Frontal cortex (tissue), 4 donors: ENCODE data around the gene RNGTT. TPM values are rescaled to one million over a fixed set of nuclear protein-coding genes. Genes with fewer than 3 reads are reported as not detected.
"Not testable (repeated sequence)": the region's sequence is repeated elsewhere in the genome, so short reads cannot be mapped to it uniquely, and the experiment has no call there.

Experiments used
- DNase-seq, 2 donors: peaks; one replicate each; pipeline ENCODE4 v3.0.0; 2012; ENCODE audit warnings: low spot score in 2 of 2
- FAIRE-seq: peaks from 2 replicates; lab custom pipeline; 2012; peaks lifted over from hg19 to GRCh38; lab: Jason Lieb, UNC
- total RNA-seq: library from RNA; depleted of rRNA; stranded (reverse); fragments of >200 nt; gene quantifications from one replicate; pipeline ENCODE4 v1.2.3, GENCODE V29; 2014
- donor health status: control.
- donor health status: control.
- donor health status: control.

RNGTT gene
- total RNA-seq, 1 donor from 2014 or later = 81.1 TPM

- DNase-seq (no peak), FAIRE-seq (no peak)
Measured at GRCh38 chr6:88914895-88915598, 48.4 kb downstream of the RNGTT start.

GRCh38 chr6:88914180-88914579 is 49.2 kb downstream of the RNGTT start:
- DNase-seq (no peak), FAIRE-seq (no peak)

- FAIRE-seq (no peak), DNase-seq (no peak)
Measured at GRCh38 chr6:88913471-88913870, 49.9 kb downstream of the RNGTT start.

- DNase-seq = no peak
- no peak for FAIRE-seq
Measured at GRCh38 chr6:88910922-88911778, 52.3 kb downstream of the RNGTT start.

- FAIRE-seq (no peak), DNase-seq (no peak)
Measured at GRCh38 chr6:88908598-88909548, 54.5 kb downstream of the RNGTT start.

GRCh38 chr6:88907148-88907547 is 56.3 kb downstream of the RNGTT start:
- FAIRE-seq, DNase-seq: not testable (repeated sequence)

GRCh38 chr6:88899569-88900316 is 63.7 kb downstream of the RNGTT start:
- FAIRE-seq = peak; percentile 84
- no peak for DNase-seq

- FAIRE-seq (no peak), DNase-seq (no peak)
Measured at GRCh38 chr6:88895911-88896310, 67.5 kb downstream of the RNGTT start.

- FAIRE-seq = no peak
- DNase-seq = no peak
Measured at GRCh38 chr6:88890860-88891845, 72.3 kb downstream of the RNGTT start.

- no peak for FAIRE-seq
- DNase-seq = no peak
Measured at GRCh38 chr6:88890394-88890793, 73.0 kb downstream of the RNGTT start.

- no peak for FAIRE-seq
Measured at GRCh38 chr6:88884361-88884760, 79.1 kb downstream of the RNGTT start.

GRCh38 chr6:88882536-88882935 is 80.9 kb downstream of the RNGTT start:
- no peak for DNase-seq
- FAIRE-seq = no peak

More at GRCh38 chr6:88884361-88884760, 79.1 kb downstream of the RNGTT start:
- DNase-seq = no peak

GRCh38 chr6:88881451-88881850 is 82.0 kb downstream of the RNGTT start:
- no peak for DNase-seq

GRCh38 chr6:88880021-88880420 is 83.4 kb downstream of the RNGTT start:
- DNase-seq = no peak
- no peak for FAIRE-seq

More at GRCh38 chr6:88881451-88881850, 82.0 kb downstream of the RNGTT start:
- no peak for FAIRE-seq

GRCh38 chr6:88877893-88878292 is 85.5 kb downstream of the RNGTT start:
- DNase-seq (no peak), FAIRE-seq (no peak)

- FAIRE-seq (no peak), DNase-seq (no peak)
Measured at GRCh38 chr6:88872962-88873361, 90.5 kb downstream of the RNGTT start.

- DNase-seq (no peak), FAIRE-seq (no peak)
Measured at GRCh38 chr6:88871498-88871897, 91.9 kb downstream of the RNGTT start.

GRCh38 chr6:88870717-88871330 is 92.6 kb downstream of the RNGTT start:
- DNase-seq (peak; percentile 3 to 14), FAIRE-seq (peak; percentile 98)
